H9 (cell line): ENCODE measurements around the gene TRMU. TPM values are rescaled to one million over a fixed set of nuclear protein-coding genes. Genes with fewer than 3 reads are reported as not detected.

Experiments used
- DNase-seq: peaks from one replicate; pipeline ENCODE4 v3.0.0-alpha.2; 2017
- H2AFZ ChIP-seq: one replicate; pipeline ENCODE4 v1.6.1; 2013; ENCODE audit warnings: mild to moderate bottlenecking, low read length, control low read depth, moderate library complexity
- H2AK5ac ChIP-seq: 2 replicates; pipeline ENCODE4 v1.6.1; 2013; ENCODE audit warnings: low read length, control low read depth, mixed read lengths; ENCODE audit not compliant: insufficient read length
- H2BK120ac ChIP-seq: one replicate; pipeline ENCODE4 v1.6.1; 2013; ENCODE audit warnings: low read depth, mild to moderate bottlenecking, low read length, control low read depth, inconsistent platforms; ENCODE audit not compliant: poor library complexity, severe bottlenecking
- H2BK12ac ChIP-seq: 2 replicates; pipeline ENCODE4 v1.6.1; 2013; ENCODE audit warnings: low read length, control low read depth, mixed read lengths, low read depth; ENCODE audit not compliant: insufficient read length
- H2BK15ac ChIP-seq: 2 replicates; pipeline ENCODE4 v1.6.1; 2013; ENCODE audit warnings: low read depth, low read length, control low read depth
- H2BK20ac ChIP-seq: one replicate; pipeline ENCODE4 v1.6.1; 2013; ENCODE audit warnings: low read depth, mild to moderate bottlenecking, low read length, control low read depth, inconsistent platforms; ENCODE audit not compliant: poor library complexity, severe bottlenecking
- H2BK5ac ChIP-seq: 2 replicates; pipeline ENCODE4 v1.6.1; 2013; ENCODE audit warnings: low read length, control low read depth, mixed read lengths; ENCODE audit not compliant: insufficient read length
- H3K14ac ChIP-seq: 2 replicates; pipeline ENCODE4 v1.6.1; 2013; ENCODE audit warnings: low read length, control low read depth; ENCODE audit not compliant: insufficient read depth
- H3K18ac ChIP-seq: 2 replicates; pipeline ENCODE4 v1.6.1; 2013; ENCODE audit warnings: low read depth, mild to moderate bottlenecking, mixed read lengths, low read length, control low read depth; ENCODE audit not compliant: insufficient read length
- H3K23ac ChIP-seq: 2 replicates; pipeline ENCODE4 v1.6.1; 2013; ENCODE audit warnings: low read length, control low read depth, mixed read lengths, low read depth; ENCODE audit not compliant: insufficient read length
- H3K23me2 ChIP-seq: 2 replicates; pipeline ENCODE4 v1.6.1; 2013; ENCODE audit warnings: low read depth, mild to moderate bottlenecking, mixed read lengths, low read length, control low read depth; ENCODE audit not compliant: insufficient read length, poor library complexity, severe bottlenecking
- H3K27ac ChIP-seq: 2 replicates; pipeline ENCODE4 v1.5.1; 2013; ENCODE audit warnings: low read length, control low read depth, mixed read lengths, low read depth; ENCODE audit not compliant: insufficient read length
- H3K27me3 ChIP-seq: 2 replicates; pipeline ENCODE4 v1.6.1; 2013; ENCODE audit warnings: low read length, control low read depth, inconsistent platforms; ENCODE audit not compliant: insufficient read depth
- H3K4ac ChIP-seq: 2 replicates; pipeline ENCODE4 v1.6.1; 2013; ENCODE audit warnings: low read depth, mild to moderate bottlenecking, control low read depth, inconsistent platforms, low read length, moderate library complexity
- H3K4me1 ChIP-seq: 2 replicates; pipeline ENCODE4 v1.6.1; 2013; ENCODE audit warnings: low read length, control low read depth, inconsistent platforms; ENCODE audit not compliant: insufficient read depth
- H3K4me2 ChIP-seq: 2 replicates; pipeline ENCODE4 v1.6.1; 2013; ENCODE audit warnings: low read length, control low read depth, mixed read lengths; ENCODE audit not compliant: insufficient read length, insufficient read depth
- H3K56ac ChIP-seq: 2 replicates; pipeline ENCODE4 v1.6.1; 2013; ENCODE audit warnings: low read depth, mild to moderate bottlenecking, mixed read lengths, low read length, control low read depth; ENCODE audit not compliant: insufficient read length
- H3K79me1 ChIP-seq: 2 replicates; pipeline ENCODE4 v1.6.1; 2013; ENCODE audit warnings: low read depth, mild to moderate bottlenecking, moderate library complexity, low read length, control low read depth, inconsistent platforms; ENCODE audit not compliant: insufficient read depth, poor library complexity, severe bottlenecking
- H3K79me2 ChIP-seq: 2 replicates; pipeline ENCODE4 v1.6.1; 2013; ENCODE audit warnings: low read length, control low read depth, inconsistent platforms; ENCODE audit not compliant: insufficient read depth
- H3K9ac ChIP-seq: 2 replicates; pipeline ENCODE4 v1.6.1; 2013; ENCODE audit warnings: low read length, control low read depth, mixed read lengths; ENCODE audit not compliant: insufficient read length; ENCODE audit errors: extremely low read depth
- H3K9me3 ChIP-seq: one replicate; pipeline ENCODE4 v1.6.1; 2013; ENCODE audit warnings: low read depth, low read length, inconsistent platforms; ENCODE audit not compliant: control insufficient read depth
- H3T11ph ChIP-seq: one replicate; pipeline ENCODE4 v1.6.1; 2013; ENCODE audit warnings: mild to moderate bottlenecking, low read length, control low read depth, inconsistent platforms
- H4K20me1 ChIP-seq: one replicate; pipeline ENCODE4 v1.6.1; 2013; ENCODE audit not compliant: control insufficient read depth, insufficient read length, insufficient read depth
- H4K5ac ChIP-seq: 2 replicates; pipeline ENCODE4 v1.6.1; 2013; ENCODE audit warnings: low read depth, mild to moderate bottlenecking, mixed read lengths, low read length, control low read depth; ENCODE audit not compliant: insufficient read length
- H4K8ac ChIP-seq: replicated peaks from 2 replicates; pipeline ENCODE4 v1.6.1; 2013; ENCODE audit warnings: low read length, control low read depth, mixed read lengths, low read depth; ENCODE audit not compliant: insufficient read length
- H4K91ac ChIP-seq: 2 replicates; pipeline ENCODE4 v1.6.1; 2013; ENCODE audit warnings: low read depth, mild to moderate bottlenecking, moderate library complexity, mixed read lengths, low read length, control low read depth; ENCODE audit not compliant: insufficient read length
- H3K27ac Mint-ChIP-seq, 3 experiments: 2 replicates in 2 of 3; 3 replicates in 1 of 3; pipeline ENCODE4 v1.8.0; 2020 to 2021; ENCODE audit warnings: mixed read lengths in 3 of 3, mild to moderate bottlenecking in 1 of 3, moderate library complexity in 1 of 3
- H3K27me3 Mint-ChIP-seq: 2 replicates; pipeline ENCODE4 v1.8.0; 2021; ENCODE audit warnings: low read depth, mild to moderate bottlenecking, moderate library complexity, mixed read lengths
- H3K36me3 Mint-ChIP-seq, 3 experiments: 2 replicates in 2 of 3; 3 replicates in 1 of 3; pipeline ENCODE4 v1.8.0; 2020 to 2021; ENCODE audit warnings: low read depth in 3 of 3, mixed read lengths in 3 of 3; ENCODE audit not compliant: insufficient read depth in 1 of 3
- H3K4me1 Mint-ChIP-seq, 2 experiments: 2 replicates each; pipeline ENCODE4 v1.8.0; 2020; ENCODE audit warnings: mixed read lengths in 2 of 2
- H3K4me3 Mint-ChIP-seq, 2 experiments: 2 replicates in 1 of 2; 3 replicates in 1 of 2; pipeline ENCODE4 v1.8.0; 2020 to 2021; ENCODE audit warnings: mild to moderate bottlenecking in 2 of 2, mixed read lengths in 2 of 2, moderate library complexity in 1 of 2
- H3K9me3 Mint-ChIP-seq, 2 experiments: 2 replicates in 1 of 2; 3 replicates in 1 of 2; pipeline ENCODE4 v1.8.0; 2020; ENCODE audit warnings: mild to moderate bottlenecking in 2 of 2, mixed read lengths in 2 of 2, moderate library complexity in 1 of 2
- CTCF ChIP-seq: fragments of 200-600 bp; sonication (generic); conservative IDR thresholded peaks from 3 replicates; pipeline ENCODE4 v1.8.0; 2021; ENCODE audit warnings: antibody characterized with exemption, mild to moderate bottlenecking
- WGBS: extraction: QIAGEN DNeasy Blood & Tissue Kit; methylation state at CpG from one replicate; pipeline ENCODE4 v1.1.7; 2013; ENCODE audit warnings: missing lambda C conversion rate, low lambda C conversion rate, mixed read lengths; ENCODE audit not compliant: insufficient read length; ENCODE audit errors: extremely low coverage; 5-methylcytosine and 5-hydroxymethylcytosine counted together
- total RNA-seq: library from RNA; stranded (reverse); gene quantifications from 2 replicates; pipeline ENCODE4 v1.2.1, GENCODE V29; 2021

The TRMU gene
- total RNA-seq, 1 experiment from 2014 or later, result 86.3 TPM

- Histone ChIP-seq H2AFZ (no peak overlapping the region), H3K27ac (no peak overlapping the region), H3K9me3 (no peaks in the 10 kb centered on the region), H3K9ac (peak overlapping the region; percentile 33), H2BK120ac (no peak overlapping the region), H4K5ac (no peak overlapping the region), H2BK15ac (no peak overlapping the region), H2BK12ac (no peak overlapping the region), H3T11ph (no peak overlapping the region), H3K79me2 (peaks cover 3% of the 10 kb centered on the region; the same call in 1 of the 2 replicates), H3K27me3 (no peaks in the 10 kb centered on the region), H4K8ac (no peak overlapping the region), H3K4me2 (peak overlapping the region; percentile 82), H4K91ac (no peak overlapping the region), H3K56ac (no peak overlapping the region), H4K20me1 (no peaks in the 10 kb centered on the region), H3K14ac (no peak overlapping the region), H2AK5ac (no peak overlapping the region), H3K79me1 (peaks cover 5% of the 10 kb centered on the region), H3K23me2 (peaks cover 11% of the 10 kb centered on the region), H2BK5ac (no peak overlapping the region), H3K4me1 (no peaks in the 10 kb centered on the region; the same call in 1 of the 2 replicates), H2BK20ac (no peak overlapping the region), H3K4ac (no peak overlapping the region), H3K18ac (no peak overlapping the region), H3K23ac (no peak overlapping the region)
- Mint-ChIP-seq H3K27me3 (no peaks in the 10 kb centered on the region), H3K9me3 (no peaks in the 10 kb centered on the region; a peak in 2 of 5 replicates), H3K36me3 (peaks cover 33 to 67% (median 39%) of the 10 kb centered on the region in 3 experiments), H3K27ac (peak overlapping the region; percentile 84 to 98 (median 96)), H3K4me1 (peaks cover 15 to 23% of the 10 kb centered on the region in 2 experiments), H3K4me3 (peak overlapping the region; percentile 96 to 98)
- no CpG with 5 or more reads among the region's 42 CpGs for WGBS
- no peak for TF ChIP-seq CTCF
- no peak for DNase-seq
Measured at GRCh38 chr22:46336119-46337078, 885 bp downstream of the TRMU start.
